Measurements from ENCODE around the gene PXN.

Gene PXN

GRCh38 chr12:120292661-120293531 is 27.4 kb upstream of the PXN start, which contains the start of gene RNU4-1:
TSS of gene RNU4-1 (minus strand) at chr12:120293237.
- Histone ChIP-seq H2BK5ac (ENCODE audit: low read depth, low read length, poor library complexity, severe bottlenecking) (peak within 1 kb of the TSS; percentile 100), H3K27ac (ENCODE audit: low read length, poor library complexity, severe bottlenecking) (peak within 1 kb of the TSS; percentile 100), H2BK12ac (ENCODE audit: low read length in 2 of 2) (no peak within 1 kb of the TSS), H3K4me1 (ENCODE audit: control insufficient read depth, insufficient read depth, low read depth, low read length) (peaks cover 7% of the 10 kb centered on the region), H3K27me3 (ENCODE audit: control insufficient read depth in 1 of 2, insufficient read depth in 1 of 2, low read length in 2 of 2) (no peaks in the 10 kb centered on the region), H3K18ac (ENCODE audit: low read depth in 1 of 2, low read length in 2 of 2) (peak within 1 kb of the TSS; percentile 3 to 100), H2AK5ac (ENCODE audit: low read length, severe bottlenecking) (no peak within 1 kb of the TSS), H2AFZ (ENCODE audit: low read depth, low read length) (no peak within 1 kb of the TSS), H2BK15ac (ENCODE audit: low read depth, poor library complexity, severe bottlenecking) (no peak within 1 kb of the TSS), H4K8ac (ENCODE audit: low read length) (peak within 1 kb of the TSS; percentile 77), H4K91ac (ENCODE audit: low read length) (peak within 1 kb of the TSS; percentile 50), H3K14ac (ENCODE audit: low read length in 2 of 2) (no peak within 1 kb of the TSS), H3K4me2 (ENCODE audit: low read length, poor library complexity, severe bottlenecking) (peak within 1 kb of the TSS; percentile 71), H2BK120ac (ENCODE audit: low read depth, low read length) (peak within 1 kb of the TSS; percentile 49), H3K9me3 (ENCODE audit: control insufficient read depth, low read length) (no peaks in the 10 kb centered on the region), H3K23ac (ENCODE audit: low read length in 2 of 2) (no peak within 1 kb of the TSS), H3K36me3 (ENCODE audit: control insufficient read depth in 1 of 2, insufficient read depth in 2 of 2, low read depth in 1 of 2, low read length in 2 of 2) (no peaks in the 10 kb centered on the region), H3K4me3 (ENCODE audit: insufficient read depth in 1 of 2, low read depth in 1 of 2, low read length in 2 of 2) (peak within 1 kb of the TSS; percentile 52 to 88), H3K79me1 (replicated peaks; ENCODE audit: low read length, poor library complexity, severe bottlenecking) (no peaks in the 10 kb centered on the region), H3K4ac (ENCODE audit: low read depth in 1 of 2, low read length in 2 of 2) (no peak within 1 kb of the TSS), H3K9ac (ENCODE audit: low read length) (peak within 1 kb of the TSS; percentile 92)
- peak; percentile 98 for DNase-seq
- under 1% methylated on average over 26 of the region's 29 CpGs for WGBS

- no peak overlapping the region for H2BK15ac ChIP-seq (ENCODE audit: low read depth, poor library complexity, severe bottlenecking)
- peak overlapping the region in 1 of 2 experiments; percentile 100 for H3K18ac ChIP-seq (ENCODE audit: low read depth in 1 of 2, low read length in 2 of 2)
- peak overlapping the region; percentile 100 for H3K27ac ChIP-seq (ENCODE audit: low read length, poor library complexity, severe bottlenecking)
- no peak for DNase-seq
- H3K9ac ChIP-seq (ENCODE audit: low read length): peak overlapping the region; percentile 92
- under 1% methylated on average over 17 of the region's 17 CpGs for WGBS
- peak overlapping the region; percentile 77 for H4K8ac ChIP-seq (ENCODE audit: low read length)
- H3K79me1 ChIP-seq (replicated peaks; ENCODE audit: low read length, poor library complexity, severe bottlenecking): no peaks in the 10 kb centered on the region
- H3K14ac ChIP-seq (ENCODE audit: low read length in 2 of 2): no peak overlapping the region
- H3K4me1 ChIP-seq (ENCODE audit: control insufficient read depth, insufficient read depth, low read depth, low read length): peaks cover 7% of the 10 kb centered on the region
- H2BK120ac ChIP-seq (ENCODE audit: low read depth, low read length): peak overlapping the region; percentile 49
- H3K27me3 ChIP-seq (ENCODE audit: control insufficient read depth in 1 of 2, insufficient read depth in 1 of 2, low read length in 2 of 2): no peaks in the 10 kb centered on the region
- H4K91ac ChIP-seq (ENCODE audit: low read length): no peak overlapping the region
- no peaks in the 10 kb centered on the region for H3K36me3 ChIP-seq (ENCODE audit: control insufficient read depth in 1 of 2, insufficient read depth in 2 of 2, low read depth in 1 of 2, low read length in 2 of 2)
- H3K4ac ChIP-seq (ENCODE audit: low read depth in 1 of 2, low read length in 2 of 2): no peak overlapping the region
- no peak overlapping the region for H2AK5ac ChIP-seq (ENCODE audit: low read length, severe bottlenecking)
- H3K4me2 ChIP-seq (ENCODE audit: low read length, poor library complexity, severe bottlenecking): peak overlapping the region; percentile 71
- H3K23ac ChIP-seq (ENCODE audit: low read length in 2 of 2): no peak overlapping the region
- no peak overlapping the region for H2BK12ac ChIP-seq (ENCODE audit: low read length in 2 of 2)
- H2AFZ ChIP-seq (ENCODE audit: low read depth, low read length): no peak overlapping the region
- H2BK5ac ChIP-seq (ENCODE audit: low read depth, low read length, poor library complexity, severe bottlenecking): peak overlapping the region; percentile 100
- H3K4me3 ChIP-seq (ENCODE audit: insufficient read depth in 1 of 2, low read depth in 1 of 2, low read length in 2 of 2): peak overlapping the region; percentile 52 to 88
- no peaks in the 10 kb centered on the region for H3K9me3 ChIP-seq (ENCODE audit: control insufficient read depth, low read length)
Measured at GRCh38 chr12:120292411-120292660, 26.8 kb upstream of the PXN start.

DNA sequence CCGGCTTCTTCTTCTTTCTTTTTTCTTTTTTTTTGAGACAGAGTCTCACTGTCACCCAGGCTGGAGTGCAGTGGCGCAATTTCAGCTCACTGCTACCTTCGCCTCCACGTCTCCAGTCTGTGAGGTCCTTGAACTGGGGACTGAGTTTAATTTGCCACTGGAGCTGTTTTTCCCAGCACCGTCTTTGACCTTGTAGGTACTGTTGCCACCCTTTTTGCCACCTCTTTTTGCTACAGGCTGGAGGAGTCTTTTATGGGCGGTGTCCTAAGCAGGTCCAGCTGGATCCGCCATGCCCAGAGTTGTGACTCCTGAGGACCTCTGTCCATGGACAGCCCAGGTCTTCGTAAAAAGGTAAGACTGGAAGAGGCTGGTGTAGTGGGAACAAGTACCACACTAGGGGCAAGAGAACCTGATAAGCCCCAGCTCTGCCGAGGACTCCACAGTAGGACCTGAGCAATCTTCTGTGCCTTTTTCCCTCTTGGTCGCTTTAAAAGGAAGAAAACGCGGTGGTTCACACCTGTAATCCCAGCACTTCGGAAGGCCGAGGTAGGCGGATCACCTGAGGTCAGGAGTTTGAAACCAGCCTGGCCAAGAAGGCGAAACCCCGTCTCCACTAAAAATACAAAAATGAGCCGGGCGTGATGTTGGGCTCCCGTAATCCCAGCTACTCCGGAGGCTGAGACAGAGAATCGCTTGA is 25.2 kb upstream of the PXN start:
- Histone ChIP-seq H3K4me1 (ENCODE audit: control insufficient read depth, insufficient read depth, low read depth, low read length) (peaks cover 9% of the 10 kb centered on the region), H3K36me3 (ENCODE audit: control insufficient read depth in 1 of 2, insufficient read depth in 2 of 2, low read depth in 1 of 2, low read length in 2 of 2) (no peaks in the 10 kb centered on the region), H3K79me1 (replicated peaks; ENCODE audit: low read length, poor library complexity, severe bottlenecking) (no peaks in the 10 kb centered on the region), H2BK5ac (ENCODE audit: low read depth, low read length, poor library complexity, severe bottlenecking) (no peak overlapping the region), H3K18ac (ENCODE audit: low read depth in 1 of 2, low read length in 2 of 2) (peak overlapping the region in 1 of 2 experiments; percentile 14), H3K14ac (ENCODE audit: low read length in 2 of 2) (no peak overlapping the region), H3K27me3 (ENCODE audit: control insufficient read depth in 1 of 2, insufficient read depth in 1 of 2, low read length in 2 of 2) (no peaks in the 10 kb centered on the region), H2AFZ (ENCODE audit: low read depth, low read length) (no peak overlapping the region), H4K8ac (ENCODE audit: low read length) (peak overlapping the region; percentile 12), H3K27ac (ENCODE audit: low read length, poor library complexity, severe bottlenecking) (peak overlapping the region; percentile 79), H2BK15ac (ENCODE audit: low read depth, poor library complexity, severe bottlenecking) (no peak overlapping the region), H3K4ac (ENCODE audit: low read depth in 1 of 2, low read length in 2 of 2) (no peak overlapping the region), H2BK120ac (ENCODE audit: low read depth, low read length) (no peak overlapping the region), H3K23ac (ENCODE audit: low read length in 2 of 2) (no peak overlapping the region), H2BK12ac (ENCODE audit: low read length in 2 of 2) (no peak overlapping the region), H3K9me3 (ENCODE audit: control insufficient read depth, low read length) (no peaks in the 10 kb centered on the region), H4K91ac (ENCODE audit: low read length) (no peak overlapping the region), H3K9ac (ENCODE audit: low read length) (peak overlapping the region; percentile 92), H2AK5ac (ENCODE audit: low read length, severe bottlenecking) (no peak overlapping the region), H3K4me2 (ENCODE audit: low read length, poor library complexity, severe bottlenecking) (peak overlapping the region; percentile 32), H3K4me3 (ENCODE audit: insufficient read depth in 1 of 2, low read depth in 1 of 2, low read length in 2 of 2) (peak overlapping the region in 1 of 2 experiments; percentile 42)
- no peak for DNase-seq
- WGBS: 60% methylated on average over 20 of the region's 22 CpGs

- no peaks in the 10 kb centered on the region for H3K27me3 ChIP-seq (ENCODE audit: control insufficient read depth in 1 of 2, insufficient read depth in 1 of 2, low read length in 2 of 2)
- no peak overlapping the region for H3K4me3 ChIP-seq (ENCODE audit: insufficient read depth in 1 of 2, low read depth in 1 of 2, low read length in 2 of 2)
- no peak overlapping the region for H4K91ac ChIP-seq (ENCODE audit: low read length)
- DNase-seq: no peak
- no peak overlapping the region for H2AFZ ChIP-seq (ENCODE audit: low read depth, low read length)
- 91% methylated on average over 12 of the region's 12 CpGs for WGBS
- no peak overlapping the region for H3K27ac ChIP-seq (ENCODE audit: low read length, poor library complexity, severe bottlenecking)
- no peak overlapping the region for H2BK15ac ChIP-seq (ENCODE audit: low read depth, poor library complexity, severe bottlenecking)
- H3K79me1 ChIP-seq (replicated peaks; ENCODE audit: low read length, poor library complexity, severe bottlenecking): no peaks in the 10 kb centered on the region
- no peaks in the 10 kb centered on the region for H3K36me3 ChIP-seq (ENCODE audit: control insufficient read depth in 1 of 2, insufficient read depth in 2 of 2, low read depth in 1 of 2, low read length in 2 of 2)
- H4K8ac ChIP-seq (ENCODE audit: low read length): no peak overlapping the region
- no peak overlapping the region for H3K4ac ChIP-seq (ENCODE audit: low read depth in 1 of 2, low read length in 2 of 2)
- no peak overlapping the region for H3K23ac ChIP-seq (ENCODE audit: low read length in 2 of 2)
- H3K14ac ChIP-seq (ENCODE audit: low read length in 2 of 2): no peak overlapping the region
- no peak overlapping the region for H2BK5ac ChIP-seq (ENCODE audit: low read depth, low read length, poor library complexity, severe bottlenecking)
- no peak overlapping the region for H2BK120ac ChIP-seq (ENCODE audit: low read depth, low read length)
- H3K18ac ChIP-seq (ENCODE audit: low read depth in 1 of 2, low read length in 2 of 2): no peak overlapping the region
- H2AK5ac ChIP-seq (ENCODE audit: low read length, severe bottlenecking): no peak overlapping the region
- no peak overlapping the region for H2BK12ac ChIP-seq (ENCODE audit: low read length in 2 of 2)
- H3K4me2 ChIP-seq (ENCODE audit: low read length, poor library complexity, severe bottlenecking): no peak overlapping the region
- H3K9ac ChIP-seq (ENCODE audit: low read length): no peak overlapping the region
- peaks cover 9% of the 10 kb centered on the region for H3K4me1 ChIP-seq (ENCODE audit: control insufficient read depth, insufficient read depth, low read depth, low read length)
- H3K9me3 ChIP-seq (ENCODE audit: control insufficient read depth, low read length): no peaks in the 10 kb centered on the region
Measured at GRCh38 chr12:120287491-120287890, 22.0 kb upstream of the PXN start.

Measured in mesenchymal stem cell (in vitro differentiated cells and primary cell).